Gastrocnemius medialis (tissue), 4 donors: ENCODE measurements around the gene MIX23. TPM values are rescaled to one million over a fixed set of nuclear protein-coding genes. Genes with fewer than 3 reads are reported as not detected.
"Not testable (repeated sequence)": the region's sequence is repeated elsewhere in the genome, so short reads cannot be mapped to it uniquely, and the experiment has no call there.

ENCODE experiments used
- ATAC-seq, 2 donors: fragments of 150-250 bp; one replicate each; pipeline ENCODE4 v1.9.1; 2016
- DNase-seq, 2 donors: peaks; one replicate each; pipeline ENCODE4 v3.0.0-alpha.2; 2019
- H3K27ac ChIP-seq, 4 donors: fragments of 200-600 bp; sonication (generic); 1 replicate in 1 of 4; 2 replicates in 3 of 4; pipeline ENCODE4 v1.5.1; 2016 to 2018; ENCODE audit warnings: mild to moderate bottlenecking in 2 of 4, moderate library complexity in 1 of 4
- H3K27me3 ChIP-seq, 3 donors: fragments of 200-600 bp; sonication (generic) in 2 of 3; 1 replicate in 1 of 3; 2 replicates in 2 of 3; pipeline versions ENCODE4 v1.5.1 to v1.6.0; 2016 to 2019; ENCODE audit warnings: mild to moderate bottlenecking in 1 of 3, moderate library complexity in 1 of 3
- H3K36me3 ChIP-seq, 2 donors: fragments of 200-600 bp; sonication (generic) in 1 of 2; one replicate each; pipeline ENCODE4 v1.5.1; 2017 to 2018
- H3K4me1 ChIP-seq, 2 donors: fragments of 200-600 bp; sonication (generic) in 1 of 2; one replicate each; pipeline ENCODE4 v1.5.1; 2016 to 2017; ENCODE audit warnings: mild to moderate bottlenecking in 2 of 2
- H3K4me3 ChIP-seq, 4 donors: fragments of 200-600 bp; sonication (generic) in 3 of 4; 1 replicate in 1 of 4; 2 replicates in 3 of 4; pipeline ENCODE4 v1.5.1; 2016 to 2019; ENCODE audit warnings: mild to moderate bottlenecking in 2 of 4
- H3K9me3 ChIP-seq, 3 donors: fragments of 200-600 bp; sonication (generic) in 2 of 3; 1 replicate in 1 of 3; 2 replicates in 2 of 3; pipeline ENCODE4 v1.5.1; 2016 to 2019
- POLR2A ChIP-seq, 2 donors: fragments of 450-650 bp; IDR thresholded peaks; one replicate each; pipeline ENCODE4 v1.6.1; 2017; ENCODE audit warnings: antibody characterized with exemption in 2 of 2, mild to moderate bottlenecking in 2 of 2, moderate library complexity in 2 of 2
- in situ Hi-C, 4 donors: fragments of 200-750 bp; cut with MboI; loops; one replicate each; pipeline versions ENCODE4 v1.15.0 to v1.8.0; 2017; ENCODE audit warnings: low sequenced_read_pairs in 4 of 4
- intact Hi-C: fragments of 100-400 bp; cut with DNase I; formaldehyde crosslinking; loops from one replicate; pipeline ENCODE4 v1.15.1; 2023; ENCODE audit warnings: low total_unique reads
- total RNA-seq, 4 donors: library from RNA; depleted of rRNA; stranded (reverse); fragments of >200 nt; gene quantifications; one replicate each; pipeline versions ENCODE4 v1.1.0 to v1.2.3, GENCODE V29; 2016
- TF ChIP-seq, protein P1 (sequence below), 5 experiments: fragments of 450-650 bp in 3 of 5; fragments of 200-600 bp in 2 of 5; sonication (generic) in 2 of 5; IDR thresholded peaks in 4 of 5; conservative IDR thresholded peaks in 1 of 5; 1 replicate in 4 of 5; 2 replicates in 1 of 5; pipeline ENCODE4 v1.5.1; 2016 to 2019; ENCODE audit warnings: antibody characterized with exemption in 5 of 5, mild to moderate bottlenecking in 3 of 5, moderate library complexity in 3 of 5

MIX23 gene
- total RNA-seq, 4 donors from 2014 or later: 16.5 to 26.0 (median 23.7) TPM

DNA sequence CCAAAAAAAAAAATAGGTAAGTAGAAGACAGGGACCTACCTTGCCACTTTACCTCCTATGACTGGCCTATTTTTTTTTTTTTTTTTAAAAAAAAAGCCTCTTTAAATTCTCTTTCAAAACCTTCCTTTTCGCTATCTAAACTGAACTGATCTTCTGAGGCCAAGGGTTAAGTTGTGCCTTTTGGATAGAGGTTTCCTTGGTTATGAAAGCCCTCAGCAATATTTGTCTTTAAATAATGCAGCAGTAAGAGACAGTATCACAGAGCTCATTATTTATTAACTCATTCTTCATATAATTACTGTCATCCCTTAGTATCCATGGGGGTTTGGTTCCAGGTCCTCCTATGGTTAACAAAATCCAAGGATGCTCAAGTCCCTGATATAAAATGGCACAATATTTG is 9.0 kb downstream of the MIX23 start:
- H3K4me1 ChIP-seq: peaks cover 0 to 6% of the 10 kb centered on the region in 2 donors
- in situ Hi-C loops (loop anchor here in 2 of 4 donors (25.0 kb wide), 1 partner anchor 837 kb away; the partner anchor contains the start of gene POLQ (in 2 of the 2)), intact Hi-C loops (no loop called here)
- ATAC-seq: no peak
- no peaks in the 10 kb centered on the region for H3K36me3 ChIP-seq
- no peak for TF ChIP-seq POLR2A (IDR thresholded peaks at IDR 0.05)
- TF ChIP-seq, protein P1, sequence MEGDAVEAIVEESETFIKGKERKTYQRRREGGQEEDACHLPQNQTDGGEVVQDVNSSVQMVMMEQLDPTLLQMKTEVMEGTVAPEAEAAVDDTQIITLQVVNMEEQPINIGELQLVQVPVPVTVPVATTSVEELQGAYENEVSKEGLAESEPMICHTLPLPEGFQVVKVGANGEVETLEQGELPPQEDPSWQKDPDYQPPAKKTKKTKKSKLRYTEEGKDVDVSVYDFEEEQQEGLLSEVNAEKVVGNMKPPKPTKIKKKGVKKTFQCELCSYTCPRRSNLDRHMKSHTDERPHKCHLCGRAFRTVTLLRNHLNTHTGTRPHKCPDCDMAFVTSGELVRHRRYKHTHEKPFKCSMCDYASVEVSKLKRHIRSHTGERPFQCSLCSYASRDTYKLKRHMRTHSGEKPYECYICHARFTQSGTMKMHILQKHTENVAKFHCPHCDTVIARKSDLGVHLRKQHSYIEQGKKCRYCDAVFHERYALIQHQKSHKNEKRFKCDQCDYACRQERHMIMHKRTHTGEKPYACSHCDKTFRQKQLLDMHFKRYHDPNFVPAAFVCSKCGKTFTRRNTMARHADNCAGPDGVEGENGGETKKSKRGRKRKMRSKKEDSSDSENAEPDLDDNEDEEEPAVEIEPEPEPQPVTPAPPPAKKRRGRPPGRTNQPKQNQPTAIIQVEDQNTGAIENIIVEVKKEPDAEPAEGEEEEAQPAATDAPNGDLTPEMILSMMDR (IDR thresholded peaks at IDR 0.05 in 4 of 5, conservative IDR thresholded peaks at IDR 0.05 in 1 of 5): no peak
- H3K9me3 ChIP-seq: no peaks in the 10 kb centered on the region
- H3K27ac ChIP-seq: no peak overlapping the region
- H3K27me3 ChIP-seq: no peaks in the 10 kb centered on the region
- no peak overlapping the region for H3K4me3 ChIP-seq
- DNase-seq: no peak

DNA sequence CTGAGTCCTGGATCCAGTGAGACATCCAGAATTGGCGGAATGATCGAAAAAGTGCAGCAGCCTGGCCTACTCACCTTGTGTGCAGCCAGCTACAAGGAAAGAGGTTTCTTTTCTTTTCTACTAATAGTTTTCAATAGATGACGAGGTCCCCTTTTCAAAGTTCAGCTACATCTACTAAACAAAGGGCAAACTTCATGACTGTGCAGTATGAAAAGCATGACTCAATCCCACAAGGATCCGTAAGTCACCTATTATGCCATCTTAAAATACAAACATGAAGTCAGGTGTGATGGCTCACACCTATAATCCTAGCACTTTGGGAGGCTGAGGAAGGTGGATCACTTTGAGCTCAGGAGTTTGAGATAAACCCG is 16.7 kb downstream of the MIX23 start:
- ATAC-seq: no peak
- Histone ChIP-seq H3K4me3 (no peak overlapping the region), H3K27me3 (no peaks in the 10 kb centered on the region), H3K9me3 (no peaks in the 10 kb centered on the region), H3K36me3 (peaks cover 0 to 56% of the 10 kb centered on the region in 2 donors), H3K4me1 (peaks cover 0 to 6% of the 10 kb centered on the region in 2 donors), H3K27ac (no peak overlapping the region)
- no peak for DNase-seq
- intact Hi-C loops: no loop called here
- TF ChIP-seq POLR2A (IDR thresholded peaks at IDR 0.05): no peak
- TF ChIP-seq, protein P1 (IDR thresholded peaks at IDR 0.05 in 4 of 5, conservative IDR thresholded peaks at IDR 0.05 in 1 of 5): no peak
- in situ Hi-C loops: loop anchor here in 2 of 4 donors (25.0 kb wide), 1 partner anchor 829 kb away; the partner anchor contains the start of gene POLQ (in 2 of the 2)

GRCh38 chr3:122365582-122366378 is 17.3 kb downstream of the MIX23 start:
- not testable (repeated sequence) for H3K27ac ChIP-seq
- in situ Hi-C loops: loop anchor here in 2 of 4 donors (25.0 kb wide), 1 partner anchor 828 kb away; the partner anchor contains the start of gene POLQ (in 2 of the 2)

DNA sequence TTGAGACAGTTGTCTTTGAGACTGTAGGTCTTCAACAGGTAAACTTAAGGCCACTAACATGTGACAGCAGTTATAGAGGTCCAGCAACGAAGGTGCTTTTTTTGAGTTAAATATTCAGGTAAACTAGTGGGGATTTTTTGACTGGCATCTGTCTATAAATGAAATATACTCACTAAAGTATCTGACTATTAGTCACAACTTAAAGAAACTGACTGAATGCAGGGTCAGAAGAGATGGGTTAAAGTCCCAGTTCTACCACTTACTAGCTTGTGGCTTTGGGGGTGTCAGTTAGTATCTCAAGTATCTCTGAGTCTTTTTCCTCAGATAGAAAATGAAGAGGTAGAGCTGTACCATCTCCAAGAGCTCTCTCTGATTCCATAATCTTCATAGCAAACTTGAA is 18.0 kb downstream of the MIX23 start:
- in situ Hi-C loops: loop anchor here in 2 of 4 donors (25.0 kb wide), 1 partner anchor 828 kb away; the partner anchor contains the start of gene POLQ (in 2 of the 2)
- DNase-seq: no peak
- Histone ChIP-seq H3K27me3 (no peaks in the 10 kb centered on the region), H3K36me3 (peaks cover 0 to 56% of the 10 kb centered on the region in 2 donors), H3K27ac (no peak overlapping the region), H3K4me1 (no peaks in the 10 kb centered on the region), H3K9me3 (no peaks in the 10 kb centered on the region), H3K4me3 (no peak overlapping the region)
- intact Hi-C loops: no loop called here
- ATAC-seq: no peak
- TF ChIP-seq, protein P1 (IDR thresholded peaks at IDR 0.05 in 4 of 5, conservative IDR thresholded peaks at IDR 0.05 in 1 of 5): no peak
- TF ChIP-seq POLR2A (IDR thresholded peaks at IDR 0.05): no peak

More at GRCh38 chr3:122365582-122366378, 17.3 kb downstream of the MIX23 start:
- H3K4me1 ChIP-seq, H3K9me3 ChIP-seq, H3K4me3 ChIP-seq, DNase-seq, H3K27me3 ChIP-seq, ATAC-seq, intact Hi-C loops: not testable (repeated sequence)
- H3K36me3 ChIP-seq: peaks cover 0 to 56% of the 10 kb centered on the region in 2 donors

GRCh38 chr3:122364490-122364889 is 18.5 kb downstream of the MIX23 start:
- no peak for TF ChIP-seq POLR2A (IDR thresholded peaks at IDR 0.05)
- TF ChIP-seq, protein P1 (IDR thresholded peaks at IDR 0.05 in 4 of 5, conservative IDR thresholded peaks at IDR 0.05 in 1 of 5): no peak

More at GRCh38 chr3:122364490-122364889, 18.5 kb downstream of the MIX23 start:
- Histone ChIP-seq H3K36me3 (peaks cover 0 to 56% of the 10 kb centered on the region in 2 donors), H3K4me1 (no peaks in the 10 kb centered on the region), H3K27me3 (no peaks in the 10 kb centered on the region), H3K9me3 (no peaks in the 10 kb centered on the region), H3K4me3 (no peak overlapping the region), H3K27ac (no peak overlapping the region)
- intact Hi-C loops: no loop called here
- ATAC-seq (no peak), DNase-seq (no peak)
- in situ Hi-C loops: loop anchor here in 2 of 4 donors (25.0 kb wide), 1 partner anchor 827 kb away; the partner anchor contains the start of gene POLQ (in 2 of the 2)
